Measurements from ENCODE around the gene SYNC.

The SYNC gene

GRCh38 chr1:32693455-32694174 lies 9.0 kb downstream of the SYNC start:
- Histone ChIP-seq H3K27me3 (replicated peaks; ENCODE audit: insufficient read depth, low read length) (no peaks in the 10 kb centered on the region), H3K4me1 (ENCODE audit: low read length) (no peaks in the 10 kb centered on the region), H3K9me2 (replicated peaks; ENCODE audit: insufficient read depth, low read length) (no peaks in the 10 kb centered on the region), H3K9ac (ENCODE audit: low read length) (no peak overlapping the region), H4K20me1 (ENCODE audit: insufficient read depth, low read length) (no peaks in the 10 kb centered on the region), H3K9me3 (replicated peaks; ENCODE audit: insufficient read depth, low read length) (no peaks in the 10 kb centered on the region), H2AFZ (ENCODE audit: low read length) (no peak overlapping the region), H3K4me3 (ENCODE audit: low read length) (no peak overlapping the region), H3K79me2 (ENCODE audit: low read length) (no peaks in the 10 kb centered on the region), H3K36me3 (replicated peaks; ENCODE audit: insufficient read depth, low read length) (no peaks in the 10 kb centered on the region), H3K4me2 (ENCODE audit: low read depth, low read length) (no peak overlapping the region), H3K27ac (ENCODE audit: low read length) (no peak overlapping the region), H3F3A (ENCODE audit: insufficient read depth, low read length) (no peaks in the 10 kb centered on the region)
- TF ChIP-seq EZH2 (optimal IDR thresholded peaks at IDR 0.05; ENCODE audit: low read depth, low read length) (no peak), EZH2phosphoT487 (IDR thresholded peaks at IDR 0.05; ENCODE audit: low read length) (no peak), CTCF (IDR thresholded peaks at IDR 0.05; ENCODE audit: low read length) (no peak)
- no peak for DNase-seq

DNA sequence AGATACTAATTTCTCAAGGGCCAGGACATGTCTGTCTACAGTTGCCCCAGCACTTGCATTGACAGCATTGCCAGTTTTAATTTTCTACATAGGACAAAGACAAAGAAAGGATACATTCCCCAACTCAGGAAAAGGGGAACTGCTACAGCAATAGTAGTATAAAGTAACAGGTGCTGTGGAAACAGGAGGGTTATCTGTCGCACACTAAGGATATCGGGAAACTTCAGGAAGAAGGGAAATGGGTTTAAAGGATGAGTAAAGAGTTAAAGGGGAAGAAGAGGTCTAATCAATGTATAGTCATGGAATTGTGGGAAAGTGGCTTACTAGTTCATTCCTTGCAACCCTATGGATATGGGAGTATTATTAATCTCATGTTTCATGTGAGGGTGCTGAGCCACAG lies 16.2 kb downstream of the SYNC start:
- Histone ChIP-seq H3K9me3 (replicated peaks; ENCODE audit: insufficient read depth, low read length) (no peaks in the 10 kb centered on the region), H3K9ac (ENCODE audit: low read length) (no peak overlapping the region), H3F3A (ENCODE audit: insufficient read depth, low read length) (peaks cover 5% of the 10 kb centered on the region; the same call in 1 of the 2 replicates), H3K4me3 (ENCODE audit: low read length) (no peak overlapping the region), H3K27ac (ENCODE audit: low read length) (no peak overlapping the region), H3K79me2 (ENCODE audit: low read length) (no peaks in the 10 kb centered on the region), H4K20me1 (ENCODE audit: insufficient read depth, low read length) (no peaks in the 10 kb centered on the region), H2AFZ (ENCODE audit: low read length) (no peak overlapping the region), H3K9me2 (replicated peaks; ENCODE audit: insufficient read depth, low read length) (no peaks in the 10 kb centered on the region), H3K36me3 (replicated peaks; ENCODE audit: insufficient read depth, low read length) (peaks cover 15% of the 10 kb centered on the region; the same call in 1 of the 2 replicates), H3K27me3 (replicated peaks; ENCODE audit: insufficient read depth, low read length) (no peaks in the 10 kb centered on the region), H3K4me2 (ENCODE audit: low read depth, low read length) (no peak overlapping the region), H3K4me1 (ENCODE audit: low read length) (no peaks in the 10 kb centered on the region)
- DNase-seq, result no peak
- TF ChIP-seq CTCF (IDR thresholded peaks at IDR 0.05; ENCODE audit: low read length), result no peak
- TF ChIP-seq EZH2 (optimal IDR thresholded peaks at IDR 0.05; ENCODE audit: low read depth, low read length), result no peak
- no peak for TF ChIP-seq EZH2phosphoT487 (IDR thresholded peaks at IDR 0.05; ENCODE audit: low read length)

- H3K36me3 ChIP-seq (replicated peaks; ENCODE audit: insufficient read depth, low read length), result peaks cover 21% of the 10 kb centered on the region; the same call in 1 of the 2 replicates
- H3F3A ChIP-seq (ENCODE audit: insufficient read depth, low read length), result peaks cover 5% of the 10 kb centered on the region; the same call in 1 of the 2 replicates
- no peak overlapping the region for H3K9ac ChIP-seq (ENCODE audit: low read length)
These were observed 17.1 kb downstream of the SYNC start for GRCh38 chr1:32685498-32685897.

More at GRCh38 chr1:32685498-32685897, 17.1 kb downstream of the SYNC start:
- no peak overlapping the region for H2AFZ ChIP-seq (ENCODE audit: low read length)
- H3K9me3 ChIP-seq (replicated peaks; ENCODE audit: insufficient read depth, low read length), result no peaks in the 10 kb centered on the region
- no peak overlapping the region for H3K27ac ChIP-seq (ENCODE audit: low read length)
- H3K4me1 ChIP-seq (ENCODE audit: low read length), result no peaks in the 10 kb centered on the region
- no peak overlapping the region for H3K4me2 ChIP-seq (ENCODE audit: low read depth, low read length)
- no peak for TF ChIP-seq EZH2phosphoT487 (IDR thresholded peaks at IDR 0.05; ENCODE audit: low read length)
- TF ChIP-seq CTCF (IDR thresholded peaks at IDR 0.05; ENCODE audit: low read length), result no peak
- TF ChIP-seq EZH2 (optimal IDR thresholded peaks at IDR 0.05; ENCODE audit: low read depth, low read length), result no peak
- no peaks in the 10 kb centered on the region for H3K27me3 ChIP-seq (replicated peaks; ENCODE audit: insufficient read depth, low read length)
- no peaks in the 10 kb centered on the region for H4K20me1 ChIP-seq (ENCODE audit: insufficient read depth, low read length)
- no peaks in the 10 kb centered on the region for H3K79me2 ChIP-seq (ENCODE audit: low read length)
- no peaks in the 10 kb centered on the region for H3K9me2 ChIP-seq (replicated peaks; ENCODE audit: insufficient read depth, low read length)
- H3K4me3 ChIP-seq (ENCODE audit: low read length), result no peak overlapping the region
- no peak for DNase-seq
